Smooth muscle cell (in vitro differentiated cells): Measurements from ENCODE around the gene THTPA. TPM values are rescaled to one million over a fixed set of nuclear protein-coding genes. Genes with fewer than 3 reads are reported as not detected.

Source experiments
- DNase-seq: peaks from one replicate; lab custom pipeline; 2025; ENCODE audit not compliant: unreplicated experiment; lab: John Stamatoyannopoulos, UW
- H2AFZ ChIP-seq: fragments of 200-600 bp; sonication (generic); 2 replicates; pipeline ENCODE4 v1.6.0; 2016; ENCODE audit warnings: antibody characterized with exemption, low read depth, mild to moderate bottlenecking
- H3F3A ChIP-seq: fragments of 200-600 bp; sonication (generic); 2 replicates; pipeline ENCODE4 v1.6.0; 2017; ENCODE audit warnings: antibody characterized with exemption, low read depth
- H3K27ac ChIP-seq: fragments of 200-600 bp; sonication (generic); 2 replicates; pipeline ENCODE4 v1.5.1; 2016; ENCODE audit warnings: low read depth, mild to moderate bottlenecking
- H3K27me3 ChIP-seq: fragments of 200-600 bp; sonication (generic); 2 replicates; pipeline ENCODE4 v1.6.1; 2016; ENCODE audit warnings: low read depth, mild to moderate bottlenecking
- H3K36me3 ChIP-seq: fragments of 200-600 bp; sonication (generic); 2 replicates; pipeline ENCODE4 v1.5.1; 2016; ENCODE audit warnings: low read depth
- H3K4me1 ChIP-seq: fragments of 200-600 bp; sonication (generic); 2 replicates; pipeline ENCODE4 v1.5.1; 2016; ENCODE audit warnings: low read depth
- H3K4me2 ChIP-seq: fragments of 200-600 bp; sonication (generic); 2 replicates; pipeline ENCODE4 v1.6.0; 2016; ENCODE audit warnings: mild to moderate bottlenecking
- H3K4me3 ChIP-seq: fragments of 200-600 bp; sonication (generic); 2 replicates; pipeline ENCODE4 v1.5.1; 2016; ENCODE audit warnings: mild to moderate bottlenecking
- H3K79me2 ChIP-seq: fragments of 200-600 bp; sonication (generic); 2 replicates; pipeline ENCODE4 v1.6.0; 2016; ENCODE audit warnings: low read depth, mild to moderate bottlenecking
- H3K9ac ChIP-seq: fragments of 200-600 bp; sonication (generic); 2 replicates; pipeline ENCODE4 v1.6.0; 2016; ENCODE audit warnings: low read depth
- H3K9me3 ChIP-seq: fragments of 200-600 bp; sonication (generic); replicated peaks from 2 replicates; pipeline ENCODE4 v1.5.1; 2016; ENCODE audit warnings: low read depth
- H4K20me1 ChIP-seq: fragments of 200-600 bp; sonication (generic); 2 replicates; pipeline ENCODE4 v1.6.0; 2016; ENCODE audit warnings: low read depth
- WGBS: methylation state at CpG from one replicate; pipeline ENCODE4 v1.1.7; 2016; ENCODE audit warnings: low lambda C conversion rate; 5-methylcytosine and 5-hydroxymethylcytosine counted together
- polyA plus RNA-seq: library from polyadenylated mRNA; unstranded; fragments of >200 nt; fragmentation: Nextera tagmentation; extraction: Ambion mirVana; gene quantifications from 2 replicates; pipeline ENCODE4 v1.2.1, GENCODE V29; 2016
- total RNA-seq: library from RNA; depleted of rRNA; stranded (reverse); fragments of >200 nt; gene quantifications from 2 replicates; pipeline ENCODE4 v1.2.3, GENCODE V29; 2014
- TF ChIP-seq, protein P1 (sequence below): fragments of 200-600 bp; sonication (generic); IDR thresholded peaks from 2 replicates; pipeline ENCODE4 v1.5.1; 2017; ENCODE audit warnings: borderline replicate concordance, mild to moderate bottlenecking, antibody characterized with exemption; ENCODE audit not compliant: insufficient read depth, poor library complexity, severe bottlenecking

The THTPA gene
- total and polyA plus RNA-seq, 2 experiments from 2014 or later = 5.7 to 6.1 TPM

DNA sequence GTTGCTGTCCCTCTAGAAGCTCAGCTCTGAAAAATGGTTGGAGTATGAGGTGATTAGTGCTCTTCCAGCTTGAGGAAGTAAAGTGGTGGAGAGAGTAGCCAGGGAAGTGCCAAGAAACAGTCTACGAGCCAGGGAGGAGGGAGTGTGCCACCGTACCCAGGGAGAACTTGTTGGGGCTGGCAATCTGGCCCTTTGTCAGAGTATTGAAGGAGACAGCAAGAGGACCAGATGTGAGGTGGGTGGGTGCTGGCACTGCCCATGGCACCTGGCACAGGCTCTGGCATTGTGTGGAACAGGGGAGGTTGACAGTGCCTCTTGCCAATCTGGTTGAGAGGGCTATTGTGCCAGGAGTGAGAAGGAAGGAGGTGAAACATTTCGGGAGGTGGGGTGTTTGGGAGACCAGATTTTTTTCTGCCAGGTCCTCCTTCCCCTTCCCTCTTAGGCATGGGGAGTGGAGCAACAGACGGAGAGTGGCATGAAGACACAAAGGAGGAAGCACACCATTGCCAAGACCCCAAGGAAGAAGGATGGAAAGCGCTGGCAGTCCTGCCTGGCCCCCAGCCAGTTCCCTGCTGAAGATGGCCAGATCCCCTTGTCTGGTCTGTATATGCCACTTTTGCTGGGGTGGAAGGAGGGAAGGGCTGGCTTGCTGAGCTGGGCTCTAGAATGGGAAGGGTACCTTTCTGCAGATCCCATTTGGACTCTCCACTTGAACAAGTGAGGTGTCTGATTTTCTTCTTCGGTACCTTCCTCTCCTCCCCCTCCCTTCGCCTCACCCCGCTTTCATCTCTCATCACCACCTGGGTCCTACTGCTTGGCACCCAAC, 42.0 kb upstream of the THTPA start:
- Histone ChIP-seq H3K27ac (no peak overlapping the region), H3K4me1 (peaks cover 11% of the 10 kb centered on the region), H3K4me2 (no peak overlapping the region), H3K79me2 (no peaks in the 10 kb centered on the region), H3K4me3 (no peak overlapping the region), H2AFZ (no peak overlapping the region), H3K9ac (no peak overlapping the region), H3K27me3 (no peaks in the 10 kb centered on the region), H3F3A (no peaks in the 10 kb centered on the region), H3K9me3 (no peaks in the 10 kb centered on the region), H4K20me1 (no peaks in the 10 kb centered on the region), H3K36me3 (no peaks in the 10 kb centered on the region)
- no peak for DNase-seq
- TF ChIP-seq, protein P1, sequence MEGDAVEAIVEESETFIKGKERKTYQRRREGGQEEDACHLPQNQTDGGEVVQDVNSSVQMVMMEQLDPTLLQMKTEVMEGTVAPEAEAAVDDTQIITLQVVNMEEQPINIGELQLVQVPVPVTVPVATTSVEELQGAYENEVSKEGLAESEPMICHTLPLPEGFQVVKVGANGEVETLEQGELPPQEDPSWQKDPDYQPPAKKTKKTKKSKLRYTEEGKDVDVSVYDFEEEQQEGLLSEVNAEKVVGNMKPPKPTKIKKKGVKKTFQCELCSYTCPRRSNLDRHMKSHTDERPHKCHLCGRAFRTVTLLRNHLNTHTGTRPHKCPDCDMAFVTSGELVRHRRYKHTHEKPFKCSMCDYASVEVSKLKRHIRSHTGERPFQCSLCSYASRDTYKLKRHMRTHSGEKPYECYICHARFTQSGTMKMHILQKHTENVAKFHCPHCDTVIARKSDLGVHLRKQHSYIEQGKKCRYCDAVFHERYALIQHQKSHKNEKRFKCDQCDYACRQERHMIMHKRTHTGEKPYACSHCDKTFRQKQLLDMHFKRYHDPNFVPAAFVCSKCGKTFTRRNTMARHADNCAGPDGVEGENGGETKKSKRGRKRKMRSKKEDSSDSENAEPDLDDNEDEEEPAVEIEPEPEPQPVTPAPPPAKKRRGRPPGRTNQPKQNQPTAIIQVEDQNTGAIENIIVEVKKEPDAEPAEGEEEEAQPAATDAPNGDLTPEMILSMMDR = no peak
- 91% methylated on average over 8 of the region's 8 CpGs for whole genome bisulfite sequencing

DNA sequence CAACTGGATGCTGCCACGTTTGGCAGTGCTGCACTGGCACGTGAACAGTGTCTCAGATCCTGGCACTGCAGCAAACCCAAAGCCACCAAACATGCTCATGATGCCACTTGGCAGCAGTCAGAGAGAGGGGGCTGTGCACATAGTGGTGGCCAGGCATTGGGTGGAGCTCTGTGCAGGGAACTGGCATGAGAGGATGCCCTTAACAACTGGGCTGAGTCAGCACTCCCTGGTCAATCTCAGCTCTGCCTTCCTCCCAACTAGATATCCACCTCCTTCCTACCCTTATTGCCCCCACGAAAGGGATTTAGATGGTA, 41.5 kb upstream of the THTPA start:
- Histone ChIP-seq H3K36me3 (no peaks in the 10 kb centered on the region), H3K4me2 (no peak overlapping the region), H3F3A (no peaks in the 10 kb centered on the region), H3K27ac (no peak overlapping the region), H3K4me1 (peaks cover 11% of the 10 kb centered on the region), H3K27me3 (no peaks in the 10 kb centered on the region), H3K79me2 (no peaks in the 10 kb centered on the region), H3K9me3 (no peaks in the 10 kb centered on the region), H2AFZ (no peak overlapping the region), H3K9ac (no peak overlapping the region), H4K20me1 (no peaks in the 10 kb centered on the region), H3K4me3 (no peak overlapping the region)
- DNase-seq = no peak
- 94% methylated on average over 3 of the region's 3 CpGs for WGBS
- TF ChIP-seq, protein P1 = no peak

DNA sequence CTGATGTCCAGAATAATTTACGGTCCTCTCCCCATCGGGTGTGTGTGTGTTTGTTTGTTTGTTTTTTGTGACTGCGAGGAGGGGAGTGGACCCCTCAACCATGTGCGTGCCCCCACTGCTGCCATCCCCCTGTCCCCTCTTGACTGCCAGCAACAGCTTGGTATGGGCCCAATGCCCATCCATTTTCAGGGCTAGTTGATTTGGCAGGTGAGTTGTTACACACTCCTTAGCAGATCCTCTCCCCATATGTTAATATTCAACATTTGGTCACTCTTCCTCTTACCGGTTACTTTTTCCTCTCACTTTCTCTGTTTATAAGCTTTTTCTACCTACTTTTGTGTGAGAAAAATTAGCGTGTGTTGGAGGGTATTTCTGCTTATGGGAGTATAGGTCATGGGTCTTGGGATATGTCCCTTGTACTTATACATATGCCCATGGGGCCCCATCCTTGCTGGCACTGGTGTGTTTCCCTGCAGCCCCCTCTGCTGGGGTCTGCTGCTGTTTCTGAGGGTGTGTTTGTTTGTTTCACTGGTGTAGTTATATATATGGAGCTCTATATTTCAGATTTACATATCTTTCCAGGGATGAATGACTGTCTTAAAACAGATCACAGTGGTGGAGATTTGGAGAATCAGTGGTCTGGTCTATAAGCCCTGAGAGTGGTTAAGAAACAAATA, 38.3 kb upstream of the THTPA start:
- H3F3A ChIP-seq = no peaks in the 10 kb centered on the region
- WGBS = 91% methylated on average over 6 of the region's 6 CpGs
- H3K9ac ChIP-seq = no peak overlapping the region
- H3K27ac ChIP-seq = no peak overlapping the region
- H3K79me2 ChIP-seq = no peaks in the 10 kb centered on the region
- H2AFZ ChIP-seq = no peak overlapping the region
- TF ChIP-seq, protein P1 = no peak
- no peaks in the 10 kb centered on the region for H4K20me1 ChIP-seq
- H3K4me3 ChIP-seq = no peak overlapping the region
- H3K9me3 ChIP-seq = no peaks in the 10 kb centered on the region
- H3K4me2 ChIP-seq = no peak overlapping the region
- no peak for DNase-seq
- H3K36me3 ChIP-seq = no peaks in the 10 kb centered on the region
- H3K27me3 ChIP-seq = no peaks in the 10 kb centered on the region
- peaks cover 11% of the 10 kb centered on the region for H3K4me1 ChIP-seq

DNA sequence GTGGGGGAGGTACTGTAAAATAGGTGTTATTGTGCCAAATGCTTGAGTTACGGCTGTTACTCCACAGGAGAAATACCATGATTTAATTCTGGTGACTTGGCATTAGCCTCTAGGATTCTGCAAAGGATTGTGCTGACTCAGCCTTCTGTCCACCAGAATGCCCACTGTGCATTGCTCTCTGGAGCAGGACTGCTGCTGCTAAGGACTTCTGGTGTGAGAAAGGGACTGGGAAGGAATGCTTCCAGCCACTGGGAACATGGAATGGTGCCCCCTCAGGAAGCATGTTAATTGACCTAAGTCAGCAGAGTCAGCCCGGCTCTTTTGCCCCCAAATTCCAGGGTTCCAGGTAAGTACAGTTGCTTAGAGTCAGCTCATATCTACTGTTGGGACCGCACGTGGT, 37.4 kb upstream of the THTPA start:
- Histone ChIP-seq H3K9ac (no peak overlapping the region), H3K4me2 (no peak overlapping the region), H3K4me1 (peaks cover 11% of the 10 kb centered on the region), H3K27ac (no peak overlapping the region), H3K79me2 (no peaks in the 10 kb centered on the region), H3K36me3 (no peaks in the 10 kb centered on the region), H3K9me3 (no peaks in the 10 kb centered on the region), H3K27me3 (no peaks in the 10 kb centered on the region), H3F3A (no peaks in the 10 kb centered on the region), H4K20me1 (no peaks in the 10 kb centered on the region), H2AFZ (no peak overlapping the region), H3K4me3 (no peak overlapping the region)
- no peak for DNase-seq
- 75% methylated on average over 4 of the region's 4 CpGs for WGBS
- TF ChIP-seq, protein P1 = no peak
